ENCODE results near the gene NETO2.
"Not testable (repeated sequence)": the region's sequence is repeated elsewhere in the genome, so short reads cannot be mapped to it uniquely, and the experiment has no call there.

Gene NETO2

DNA sequence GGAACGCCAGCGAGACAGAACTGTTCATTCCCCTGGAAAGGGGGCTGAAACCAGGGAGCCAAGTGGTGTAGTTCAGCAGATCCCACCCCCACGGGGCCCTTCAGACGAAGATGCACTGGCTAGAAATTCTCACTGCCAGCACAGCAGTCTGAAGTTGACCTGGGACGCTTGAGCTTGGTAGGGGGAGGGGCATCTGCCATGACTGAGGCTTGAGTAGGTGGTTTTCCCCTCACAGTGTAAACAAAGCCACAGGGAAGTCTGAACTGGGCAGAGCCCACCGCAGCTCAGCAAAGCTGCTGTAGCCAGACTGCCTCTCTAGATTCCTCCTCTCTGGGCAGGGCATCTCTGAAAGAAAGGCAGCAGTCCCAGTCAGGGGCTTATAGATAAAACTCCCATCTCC is 46.6 kb downstream of the NETO2 start:
- not testable (repeated sequence) for H3K9me3 Mint-ChIP-seq, H3K4me1 Mint-ChIP-seq, ATAC-seq, H3K4me3 Mint-ChIP-seq, H3K27ac Mint-ChIP-seq, H3K27me3 Mint-ChIP-seq
- H3K36me3 Mint-ChIP-seq, result peaks cover 70% of the 10 kb centered on the region

DNA sequence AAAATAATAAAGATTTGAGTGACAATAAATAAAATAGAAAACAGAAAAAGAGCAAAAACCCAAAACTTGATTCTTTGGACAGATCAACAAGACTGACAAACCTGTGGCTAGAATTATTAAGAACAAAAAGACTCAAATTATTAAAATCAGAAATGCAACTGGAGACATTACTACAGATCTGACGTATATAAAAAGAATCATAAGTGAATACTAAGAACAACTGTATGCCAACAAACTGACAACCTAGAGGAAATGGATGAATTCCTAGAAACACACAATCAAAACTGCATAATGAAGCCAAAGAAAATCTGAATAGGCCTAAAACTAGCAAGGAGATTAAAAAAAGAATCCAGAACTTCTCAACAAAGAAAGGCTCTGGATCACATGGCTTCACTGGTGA is 47.4 kb downstream of the NETO2 start:
- H3K4me1 Mint-ChIP-seq, result no peaks in the 10 kb centered on the region
- peaks cover 62% of the 10 kb centered on the region for H3K36me3 Mint-ChIP-seq
- no peak overlapping the region for H3K4me3 Mint-ChIP-seq
- no peak overlapping the region for H3K27ac Mint-ChIP-seq
- no peaks in the 10 kb centered on the region for H3K27me3 Mint-ChIP-seq
- ATAC-seq, result no peak
- H3K9me3 Mint-ChIP-seq, result no peaks in the 10 kb centered on the region

DNA sequence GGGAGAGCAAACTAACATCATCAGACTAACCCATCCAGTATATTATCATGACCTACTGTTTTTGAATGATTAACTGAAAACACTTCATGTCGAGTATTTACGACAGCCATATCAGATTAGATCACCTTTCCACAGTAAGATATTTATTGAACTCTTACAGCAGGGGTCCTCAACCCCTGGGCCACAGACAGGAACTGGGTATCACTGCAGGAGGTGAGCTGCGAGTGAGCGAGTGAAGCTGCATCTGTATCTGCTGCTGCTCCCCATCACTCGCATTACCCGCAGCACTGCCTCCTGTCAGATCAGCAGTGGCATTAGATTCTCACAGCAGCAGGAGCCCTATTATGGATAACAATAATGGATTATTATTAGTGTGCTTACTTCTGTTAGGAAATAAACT is 59.5 kb downstream of the NETO2 start:
- H3K27ac Mint-ChIP-seq, result no peak overlapping the region
- no peak overlapping the region for H3K4me3 Mint-ChIP-seq
- ATAC-seq, result no peak
- H3K9me3 Mint-ChIP-seq, result no peaks in the 10 kb centered on the region
- peaks cover 12% of the 10 kb centered on the region for H3K36me3 Mint-ChIP-seq
- no peaks in the 10 kb centered on the region for H3K27me3 Mint-ChIP-seq
- no peaks in the 10 kb centered on the region for H3K4me1 Mint-ChIP-seq

DNA sequence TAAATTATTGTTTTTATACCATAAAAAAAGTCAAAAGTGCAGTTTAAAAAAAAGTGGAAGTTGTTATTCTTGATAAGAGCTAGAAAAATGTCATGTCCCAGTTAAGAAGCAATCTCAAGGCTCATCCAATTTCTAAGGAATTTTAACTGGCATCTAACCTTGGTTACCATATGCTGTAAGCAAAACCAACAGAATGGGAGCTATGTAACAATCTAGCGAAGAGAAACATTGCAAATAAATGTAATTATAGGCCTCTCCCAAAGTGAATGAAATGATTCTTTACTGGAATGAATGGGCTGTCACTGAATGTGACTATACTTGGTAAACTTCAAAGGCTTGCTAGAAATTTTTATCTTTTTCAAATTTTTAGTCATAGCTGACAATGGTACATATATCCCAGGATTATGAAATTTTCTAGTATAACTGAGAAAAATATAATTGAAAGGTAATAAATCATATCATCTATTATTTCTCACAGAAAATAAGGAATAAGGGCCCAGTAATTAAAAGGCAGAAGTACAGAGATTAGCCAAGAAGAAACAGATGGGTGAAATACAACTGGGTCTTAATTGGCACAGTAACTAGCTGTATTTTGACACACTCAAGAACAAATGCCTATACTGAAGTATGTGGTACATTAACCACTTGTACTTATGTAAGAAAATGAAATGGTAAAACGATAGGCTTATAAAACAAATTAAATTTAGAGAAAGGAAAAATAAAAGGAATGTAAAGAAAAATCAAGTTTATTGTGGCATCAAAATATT is 61.5 kb downstream of the NETO2 start:
- Mint-ChIP-seq H3K36me3 (peaks cover 12% of the 10 kb centered on the region), H3K4me1 (no peaks in the 10 kb centered on the region), H3K4me3 (no peak overlapping the region), H3K9me3 (no peaks in the 10 kb centered on the region), H3K27ac (no peak overlapping the region), H3K27me3 (no peaks in the 10 kb centered on the region)
- no peak for ATAC-seq

DNA sequence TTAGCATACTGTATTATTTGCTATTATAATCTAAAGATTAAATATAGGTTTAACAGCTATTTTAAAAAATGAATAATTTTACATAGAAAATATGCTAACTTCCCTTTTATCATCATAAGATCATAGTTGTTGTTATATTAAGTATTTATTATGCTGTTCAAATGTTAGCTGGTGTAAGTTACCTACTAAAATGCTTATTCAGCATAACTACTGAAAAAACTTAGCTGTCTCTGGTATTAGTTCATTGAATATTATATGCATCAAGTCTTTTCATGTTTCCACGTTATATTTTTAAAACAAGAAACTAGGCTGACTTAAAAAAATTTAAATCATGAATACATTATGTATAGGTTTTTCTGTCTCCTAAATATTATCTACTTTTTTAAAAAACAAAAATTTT is 62.6 kb downstream of the NETO2 start:
- no peak for ATAC-seq
- Mint-ChIP-seq H3K4me3 (no peak overlapping the region), H3K4me1 (no peaks in the 10 kb centered on the region), H3K27ac (no peak overlapping the region), H3K9me3 (no peaks in the 10 kb centered on the region), H3K27me3 (no peaks in the 10 kb centered on the region), H3K36me3 (peaks cover 12% of the 10 kb centered on the region)

DNA sequence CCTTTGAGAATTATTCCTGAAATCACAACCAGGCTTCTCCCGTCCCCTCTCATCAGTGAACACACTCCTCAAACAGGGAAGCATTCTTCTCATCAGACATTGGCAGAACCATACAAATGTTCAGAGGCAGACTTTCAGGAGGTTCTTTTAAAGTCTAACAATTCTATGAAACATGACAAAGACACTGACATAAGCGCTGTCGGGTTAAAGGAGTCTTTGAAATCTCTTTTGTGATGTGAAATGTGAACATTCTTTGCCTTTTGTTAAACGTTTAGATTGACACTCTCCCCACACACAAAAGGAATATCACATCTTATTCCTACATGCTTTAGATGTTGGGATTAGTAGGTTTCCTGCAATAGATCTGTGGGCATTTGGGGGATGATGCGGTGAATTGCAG is 63.9 kb downstream of the NETO2 start:
- no peaks in the 10 kb centered on the region for H3K4me1 Mint-ChIP-seq
- H3K9me3 Mint-ChIP-seq, result no peaks in the 10 kb centered on the region
- no peak overlapping the region for H3K4me3 Mint-ChIP-seq
- H3K36me3 Mint-ChIP-seq, result peaks cover 12% of the 10 kb centered on the region
- no peak overlapping the region for H3K27ac Mint-ChIP-seq
- H3K27me3 Mint-ChIP-seq, result no peaks in the 10 kb centered on the region
- no peak for ATAC-seq

DNA sequence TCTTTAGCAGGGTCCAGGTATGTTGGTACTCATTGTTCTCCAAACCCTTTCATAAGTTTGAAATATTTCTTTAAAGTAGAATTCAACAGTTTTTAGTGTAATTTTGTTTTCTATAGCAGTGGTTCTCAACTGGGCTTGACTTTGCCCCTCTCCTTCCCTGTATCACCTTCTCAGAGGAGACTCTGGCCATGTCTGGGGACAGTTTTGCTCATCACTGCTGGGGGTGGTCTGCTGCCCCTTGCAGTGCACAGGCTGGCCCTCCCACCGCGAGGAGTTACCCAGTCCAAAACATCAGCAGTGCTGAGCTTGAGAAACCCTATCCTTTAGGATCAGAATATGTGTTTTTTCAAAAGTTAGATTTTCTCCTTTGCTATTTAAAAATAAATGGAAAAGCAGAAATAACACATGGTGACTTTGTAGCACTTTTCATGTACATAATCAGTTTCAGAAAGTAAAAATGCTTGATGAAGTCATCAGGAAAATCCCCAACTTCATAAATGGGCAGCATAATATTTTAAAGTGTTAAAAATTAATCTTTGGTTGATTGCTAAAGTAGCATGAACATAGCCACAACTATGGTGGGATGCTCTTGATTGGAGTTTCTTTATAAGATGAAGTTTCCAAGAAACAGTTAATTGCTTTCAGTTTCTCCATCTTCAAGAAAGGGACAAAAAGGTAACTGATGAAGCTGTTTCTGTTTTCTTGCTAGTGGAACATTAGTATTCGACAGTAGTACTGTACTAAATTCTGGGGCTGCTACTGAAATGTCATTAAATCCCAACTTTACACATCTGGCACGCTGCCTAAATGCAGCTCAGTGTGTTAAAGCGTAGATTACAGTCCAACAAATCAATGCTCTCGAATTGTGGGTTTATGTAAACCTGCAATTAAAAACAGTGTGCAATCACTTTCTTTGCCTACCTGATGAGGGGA is 70.3 kb downstream of the NETO2 start:
- Mint-ChIP-seq H3K36me3 (no peaks in the 10 kb centered on the region), H3K4me3 (no peak overlapping the region), H3K4me1 (peaks cover 8% of the 10 kb centered on the region), H3K9me3 (peaks cover 5% of the 10 kb centered on the region), H3K27ac (no peak overlapping the region), H3K27me3 (peaks cover 16% of the 10 kb centered on the region)
- ATAC-seq, result no peak

DNA sequence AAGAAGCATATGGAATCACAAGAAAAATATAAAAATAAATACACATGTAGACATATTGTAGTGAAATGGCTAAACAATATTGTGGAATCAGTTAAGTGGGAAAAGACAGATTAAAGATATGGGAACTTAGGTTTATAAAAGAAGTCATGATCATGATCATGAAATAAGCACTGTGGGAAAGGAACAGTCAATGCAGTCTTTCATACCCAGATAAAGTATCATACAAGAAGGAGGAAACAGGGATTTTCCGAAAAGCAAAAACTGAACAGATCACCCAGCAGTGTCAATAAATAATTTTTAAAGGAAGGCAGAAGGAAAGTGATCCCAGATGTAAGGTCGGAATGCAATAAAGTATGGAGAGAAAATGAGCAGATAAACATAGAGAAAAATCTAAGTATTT is 71.6 kb downstream of the NETO2 start:
- H3K4me3 Mint-ChIP-seq, result no peak overlapping the region
- peaks cover 8% of the 10 kb centered on the region for H3K4me1 Mint-ChIP-seq
- peaks cover 5% of the 10 kb centered on the region for H3K9me3 Mint-ChIP-seq
- no peaks in the 10 kb centered on the region for H3K36me3 Mint-ChIP-seq
- H3K27ac Mint-ChIP-seq, result no peak overlapping the region
- peaks cover 16% of the 10 kb centered on the region for H3K27me3 Mint-ChIP-seq
- ATAC-seq, result no peak

DNA sequence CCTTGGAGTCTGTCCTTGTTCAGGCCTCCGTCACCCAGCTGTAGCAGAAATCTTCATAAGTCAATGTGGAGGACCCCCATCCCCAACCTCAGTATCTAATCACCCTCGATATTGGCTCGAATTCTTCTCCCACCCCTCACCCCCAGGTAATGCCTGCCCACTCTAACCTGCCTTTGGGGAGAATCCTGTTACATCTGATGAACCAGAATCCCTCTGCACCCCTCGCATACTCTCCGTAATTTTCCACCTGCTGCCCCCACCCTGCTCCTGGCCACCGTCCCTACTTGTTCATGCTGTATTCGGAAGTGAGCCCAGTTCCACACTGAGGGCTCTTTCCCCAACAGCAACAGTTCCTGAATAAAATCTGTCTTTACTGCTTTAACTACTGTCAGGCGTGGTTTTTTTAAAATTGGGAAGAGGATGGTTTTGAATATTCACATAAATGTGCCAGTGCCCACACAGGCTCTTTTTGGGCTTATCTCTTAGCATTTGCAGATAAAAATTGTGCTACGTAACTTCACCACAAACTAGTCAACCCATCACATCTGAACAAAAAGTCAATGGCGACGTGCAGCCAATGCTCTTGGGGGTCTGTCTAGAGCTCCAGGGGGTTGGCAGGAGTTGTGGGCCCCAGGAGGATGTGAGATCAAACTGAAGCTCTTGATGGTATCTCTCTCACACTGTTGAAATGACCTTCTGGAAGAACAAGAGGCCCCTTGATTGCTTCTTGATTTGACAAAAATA is 73.7 kb downstream of the NETO2 start:
- H3K9me3 Mint-ChIP-seq, result peaks cover 5% of the 10 kb centered on the region
- H3K27me3 Mint-ChIP-seq, result peaks cover 16% of the 10 kb centered on the region
- H3K4me1 Mint-ChIP-seq, result peaks cover 8% of the 10 kb centered on the region
- no peak overlapping the region for H3K4me3 Mint-ChIP-seq
- no peaks in the 10 kb centered on the region for H3K36me3 Mint-ChIP-seq
- ATAC-seq, result no peak
- H3K27ac Mint-ChIP-seq, result no peak overlapping the region

DNA sequence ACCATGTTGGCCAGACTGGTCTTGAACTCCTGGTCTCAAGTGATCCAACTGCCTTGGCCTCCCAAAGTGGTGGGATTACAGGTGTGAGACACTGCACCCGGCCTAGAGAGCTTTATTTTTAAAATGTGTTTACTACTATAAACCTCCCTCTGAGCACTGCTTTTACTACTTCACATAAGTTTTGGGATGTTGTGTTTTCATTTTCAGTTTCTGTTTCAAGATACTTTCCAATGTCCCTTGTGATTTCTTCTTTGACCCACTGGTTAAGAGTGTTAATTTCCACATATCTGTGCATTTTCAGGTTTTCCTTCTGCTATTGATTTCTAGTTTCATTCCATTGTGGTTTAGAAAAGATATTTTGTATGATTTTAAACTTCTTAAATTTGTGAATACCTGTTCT is 74.4 kb downstream of the NETO2 start:
- ATAC-seq, result no peak
- Mint-ChIP-seq H3K9me3 (peaks cover 5% of the 10 kb centered on the region), H3K27ac (no peak overlapping the region), H3K4me3 (no peak overlapping the region), H3K4me1 (peaks cover 8% of the 10 kb centered on the region), H3K36me3 (no peaks in the 10 kb centered on the region), H3K27me3 (peaks cover 16% of the 10 kb centered on the region)

DNA sequence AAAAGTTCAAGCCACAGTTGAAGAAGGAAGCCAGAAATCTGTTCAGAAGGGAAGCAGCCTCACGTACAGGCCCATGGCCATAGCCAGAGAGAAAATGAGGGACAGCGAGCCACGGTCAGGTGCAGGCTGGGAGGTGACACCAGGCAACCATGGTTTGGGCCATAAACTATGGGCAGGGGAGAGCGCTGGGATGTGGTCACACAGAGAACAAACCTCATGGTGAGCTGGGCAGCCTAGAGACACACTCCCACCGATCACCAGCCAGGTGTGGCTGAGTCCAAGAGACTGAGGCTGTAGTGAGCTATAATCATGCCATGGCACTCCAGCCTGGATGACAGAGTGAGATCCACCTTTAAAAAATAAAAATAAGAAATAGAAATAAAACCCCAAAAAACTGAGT is 76.5 kb downstream of the NETO2 start:
- peaks cover 6% of the 10 kb centered on the region for H3K36me3 Mint-ChIP-seq
- no peak overlapping the region for H3K4me3 Mint-ChIP-seq
- H3K27me3 Mint-ChIP-seq, result peaks cover 16% of the 10 kb centered on the region
- H3K4me1 Mint-ChIP-seq, result peaks cover 8% of the 10 kb centered on the region
- peaks cover 9% of the 10 kb centered on the region for H3K9me3 Mint-ChIP-seq
- H3K27ac Mint-ChIP-seq, result no peak overlapping the region
- ATAC-seq, result no peak

DNA sequence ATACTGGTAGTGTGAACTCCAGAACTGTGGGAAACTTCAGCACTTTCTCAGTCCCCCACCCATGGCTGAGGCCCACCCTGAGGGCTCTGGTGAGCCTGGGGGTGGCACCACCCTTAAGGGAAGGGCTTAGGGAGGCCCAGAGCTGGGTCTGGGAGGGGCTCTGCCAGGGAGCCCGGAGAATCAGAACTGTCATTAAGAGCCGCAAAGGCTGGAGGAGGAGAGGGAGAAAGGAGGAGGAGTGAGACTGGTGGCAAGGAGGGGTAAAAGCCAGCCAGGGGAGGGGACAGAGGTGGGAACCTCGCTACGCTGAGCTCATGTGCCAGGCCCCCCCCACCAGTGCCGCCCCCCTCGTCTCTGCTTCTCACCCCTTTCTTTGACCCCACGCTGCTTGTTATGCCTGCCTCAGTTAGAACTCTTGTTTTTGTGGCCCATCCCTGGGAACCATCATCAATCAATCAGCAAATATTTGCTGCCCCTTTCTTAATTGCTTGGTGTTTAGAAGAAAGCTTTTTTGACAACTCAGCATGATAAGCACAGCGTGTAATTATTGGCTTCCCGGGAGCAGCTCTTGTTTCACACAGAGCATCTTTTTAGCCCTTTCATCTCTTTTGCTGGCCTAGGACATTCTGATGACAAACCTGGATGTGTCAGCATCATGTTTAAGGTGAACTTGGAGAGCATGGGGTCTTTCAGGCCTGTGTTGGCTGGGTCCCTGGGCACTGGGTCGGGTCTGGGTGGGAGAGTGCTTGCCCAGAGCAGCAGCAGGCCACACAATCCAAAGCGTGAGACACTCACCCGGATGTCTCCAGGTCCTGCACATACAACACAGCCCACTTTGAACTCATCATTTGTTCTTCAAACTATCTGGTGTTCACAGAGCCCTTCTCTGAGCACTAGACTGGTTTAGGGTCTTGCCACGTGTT is 77.7 kb downstream of the NETO2 start:
- Mint-ChIP-seq H3K4me3 (no peak overlapping the region), H3K27me3 (peaks cover 6% of the 10 kb centered on the region), H3K36me3 (peaks cover 6% of the 10 kb centered on the region), H3K27ac (no peak overlapping the region), H3K4me1 (peaks cover 8% of the 10 kb centered on the region), H3K9me3 (peaks cover 6% of the 10 kb centered on the region)
- no peak for ATAC-seq

DNA sequence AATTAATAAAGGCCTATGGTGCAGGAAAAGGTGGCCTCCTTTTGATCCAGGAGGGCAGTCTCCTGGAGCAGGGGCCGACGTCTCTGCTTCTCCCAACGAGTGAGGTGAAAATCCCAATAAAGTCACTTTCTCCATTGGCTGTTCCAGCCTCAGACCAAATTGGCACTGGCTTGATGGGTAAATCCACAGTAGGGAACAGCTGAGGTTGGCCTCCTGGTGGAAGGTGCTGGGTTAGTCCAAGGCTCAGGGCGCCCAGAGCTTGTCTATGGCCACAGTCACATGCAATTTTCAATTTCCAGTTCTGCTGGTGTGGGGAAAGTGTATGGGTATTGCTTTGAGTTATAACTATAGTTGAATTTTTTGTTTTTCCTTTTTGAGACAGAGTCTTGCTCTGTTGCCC is 79.0 kb downstream of the NETO2 start:
- Mint-ChIP-seq H3K36me3 (peaks cover 6% of the 10 kb centered on the region), H3K9me3 (peaks cover 6% of the 10 kb centered on the region), H3K4me1 (peaks cover 8% of the 10 kb centered on the region), H3K4me3 (no peak overlapping the region), H3K27ac (no peak overlapping the region), H3K27me3 (no peaks in the 10 kb centered on the region)
- no peak for ATAC-seq

DNA sequence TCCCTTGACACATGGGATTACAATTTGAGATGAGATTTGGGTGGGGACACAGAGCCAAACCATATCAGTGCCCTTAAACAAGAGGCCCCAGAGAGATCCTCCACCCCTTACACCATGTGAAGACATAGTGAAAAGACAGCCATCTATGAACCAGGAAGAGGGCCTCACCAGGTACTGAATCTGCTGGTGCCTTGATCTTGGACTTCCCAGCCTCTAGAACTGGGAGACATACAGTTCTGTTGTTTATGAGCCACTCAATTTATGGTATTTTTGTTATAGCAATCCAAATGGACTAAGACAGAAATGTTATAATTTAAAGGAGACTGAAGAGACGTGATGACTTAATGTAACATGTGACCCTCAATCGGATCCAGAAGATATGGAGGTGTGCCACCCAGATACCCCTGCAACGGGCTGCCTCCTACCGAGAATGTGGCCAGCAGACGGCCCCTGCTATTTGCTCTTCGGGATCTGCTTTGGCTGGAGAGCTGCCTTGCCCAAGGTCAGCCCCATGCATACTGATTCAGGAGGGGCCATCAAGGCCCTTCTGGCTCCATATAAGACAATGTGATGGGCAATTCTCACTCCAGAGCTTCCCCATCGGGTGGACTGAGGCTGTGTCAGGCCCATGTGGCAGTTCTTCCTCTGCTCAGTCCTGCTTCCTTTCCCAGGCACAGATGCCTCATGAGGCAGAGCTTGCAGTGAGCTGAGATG is 80.6 kb downstream of the NETO2 start:
- no peaks in the 10 kb centered on the region for H3K4me1 Mint-ChIP-seq
- no peak overlapping the region for H3K4me3 Mint-ChIP-seq
- no peak for ATAC-seq
- H3K27me3 Mint-ChIP-seq, result no peaks in the 10 kb centered on the region
- peaks cover 6% of the 10 kb centered on the region for H3K9me3 Mint-ChIP-seq
- peaks cover 6% of the 10 kb centered on the region for H3K36me3 Mint-ChIP-seq
- no peak overlapping the region for H3K27ac Mint-ChIP-seq

All from stimulated activated memory B cell treated with anti-CD40 and anti-IgM and Interleukin-4, amounts not matched to agents 10 μg/mL and 1 μg/mL and 100 μg/mL, for 72 hours (primary cell).